HS-5 (cell line): ENCODE results near the gene ANO6.
A peak's percentile ranks its signal among the peaks of the same experiment; 100 is the strongest.
"Not testable (repeated sequence)": the region's sequence is repeated elsewhere in the genome, so short reads cannot be mapped to it uniquely, and the experiment has no call there.

Source experiments
- DNase-seq: peaks from one replicate; pipeline ENCODE4 v3.0.0-alpha.2; 2012; ENCODE audit warnings: low read depth

The ANO6 gene

GRCh38 chr12:45348311-45348710 lies 132.4 kb downstream of the ANO6 start:
- no peak for DNase-seq

GRCh38 chr12:45348986-45349385 lies 133.1 kb downstream of the ANO6 start:
- DNase-seq = no peak

GRCh38 chr12:45349916-45350315 lies 134.0 kb downstream of the ANO6 start:
- no peak for DNase-seq

- no peak for DNase-seq
Observed at GRCh38 chr12:45350861-45351260, 135.0 kb downstream of the ANO6 start.

DNA sequence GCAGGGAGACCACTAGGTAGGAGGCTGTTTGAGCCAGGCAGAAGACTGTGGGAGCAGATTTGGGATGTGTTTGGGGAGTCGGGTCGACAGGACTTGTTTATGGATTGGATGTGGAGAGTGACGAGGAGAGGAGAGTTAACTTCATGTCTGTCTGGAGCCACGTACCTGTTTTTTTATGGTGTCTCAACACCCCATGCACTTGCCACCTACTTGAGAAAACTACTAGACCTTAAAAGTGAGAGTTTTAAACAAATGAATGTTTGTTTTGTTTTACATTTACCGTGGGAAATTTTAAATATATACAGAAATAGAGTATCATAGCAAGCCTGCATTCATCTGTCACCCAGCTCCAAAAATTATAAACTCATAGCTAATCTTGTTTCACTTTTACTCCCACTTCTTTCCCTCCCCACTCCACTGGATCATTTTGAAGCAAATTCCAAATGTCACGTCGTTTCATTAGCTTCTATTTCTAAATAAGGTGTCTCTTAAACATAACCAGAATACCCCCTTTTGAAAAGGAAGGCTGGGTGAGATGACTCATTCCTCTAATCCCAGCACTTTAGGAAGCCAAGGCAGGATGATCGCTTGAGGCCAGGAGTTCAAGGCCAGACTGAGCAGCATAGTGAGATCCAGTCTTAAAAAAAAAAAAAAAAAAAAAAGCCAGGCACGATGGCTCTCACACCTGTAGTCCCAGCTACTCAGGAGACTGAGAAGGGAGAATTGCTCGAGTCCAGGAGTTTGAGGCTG lies 136.2 kb downstream of the ANO6 start:
- DNase-seq = no peak

- DNase-seq = no peak
Observed at GRCh38 chr12:45353944-45354343, 138.0 kb downstream of the ANO6 start.

GRCh38 chr12:45354399-45354798 lies 138.5 kb downstream of the ANO6 start:
- DNase-seq = no peak

DNA sequence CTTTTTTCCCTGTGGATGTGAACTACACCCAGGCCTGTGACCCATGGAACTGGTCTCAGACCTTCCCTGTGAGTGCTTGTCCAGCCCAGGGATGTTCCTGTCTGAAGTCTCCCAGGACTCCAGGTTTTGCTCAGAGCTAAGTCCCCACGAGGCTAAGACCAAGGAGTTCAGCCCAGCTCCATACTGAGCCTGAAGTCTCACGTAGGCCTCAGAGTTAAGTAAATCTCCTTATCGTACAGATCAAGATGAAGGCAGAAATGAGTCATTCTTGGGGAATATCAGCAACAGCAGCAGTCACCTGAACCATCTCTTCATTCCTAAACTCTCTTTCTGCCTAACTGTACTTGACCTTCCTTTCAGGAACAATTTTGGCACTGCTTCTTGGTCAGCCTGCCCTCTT lies 139.8 kb downstream of the ANO6 start:
- DNase-seq = no peak

GRCh38 chr12:45356822-45357538 lies 141.1 kb downstream of the ANO6 start:
- DNase-seq = no peak

- DNase-seq = no peak
Observed at GRCh38 chr12:45357539-45358417, 141.9 kb downstream of the ANO6 start.

DNA sequence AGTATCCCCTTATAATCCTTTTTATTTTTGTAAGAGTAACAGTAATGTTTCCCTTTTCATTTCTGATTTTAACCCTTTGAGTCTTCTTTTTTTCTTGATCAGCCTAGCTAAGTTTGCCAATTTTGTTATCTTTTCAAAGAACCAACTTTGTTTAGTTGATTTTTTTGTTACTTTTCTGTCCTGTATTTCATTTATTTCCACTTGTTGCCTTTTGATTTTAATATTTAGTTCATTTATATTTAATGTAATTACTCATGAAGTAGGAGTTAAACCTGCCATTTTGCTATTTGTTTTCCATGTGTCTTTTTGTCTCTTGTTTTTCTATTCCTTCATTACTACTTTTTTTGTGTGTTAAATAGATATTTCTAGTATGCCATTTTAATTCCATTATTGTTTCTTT lies 146.4 kb downstream of the ANO6 start:
- no peak for DNase-seq

- no peak for DNase-seq
Observed at GRCh38 chr12:45363903-45364302, 148.0 kb downstream of the ANO6 start.

DNA sequence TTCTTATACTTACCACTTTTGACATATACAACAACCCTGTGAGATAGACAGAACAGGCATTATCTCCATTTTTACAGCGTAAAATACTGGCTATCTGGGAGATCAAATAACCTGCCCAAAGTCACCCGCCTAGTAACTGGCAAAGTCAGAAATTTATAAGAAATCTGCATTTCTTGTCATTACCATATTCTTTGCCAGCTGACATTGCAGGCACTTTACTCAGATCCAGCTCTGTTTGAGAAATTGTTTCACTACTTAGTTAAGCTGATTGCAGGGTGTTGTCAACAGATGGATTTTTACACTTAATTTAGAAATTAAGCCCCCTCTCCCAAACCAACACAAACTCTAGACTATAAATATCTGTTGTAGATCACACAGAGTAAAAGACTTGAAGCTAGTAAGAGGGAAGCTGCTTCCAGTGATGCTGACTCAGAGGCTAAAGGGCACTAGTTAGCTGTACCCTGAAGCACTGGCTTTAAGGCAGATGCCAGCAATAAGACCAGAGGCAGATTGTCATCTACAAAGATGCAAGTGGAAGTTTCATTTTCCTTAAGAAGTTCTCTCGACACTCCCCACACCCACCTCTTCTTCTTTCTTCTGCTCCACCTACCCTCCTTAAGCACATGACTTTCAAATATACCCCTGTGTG lies 153.1 kb downstream of the ANO6 start:
- DNase-seq = no peak

- DNase-seq = no peak
Observed at GRCh38 chr12:45377815-45378214, 161.9 kb downstream of the ANO6 start.

GRCh38 chr12:45379261-45379660 lies 163.4 kb downstream of the ANO6 start:
- peak; percentile 18 for DNase-seq

GRCh38 chr12:45381351-45381750 lies 165.5 kb downstream of the ANO6 start:
- DNase-seq = no peak

DNA sequence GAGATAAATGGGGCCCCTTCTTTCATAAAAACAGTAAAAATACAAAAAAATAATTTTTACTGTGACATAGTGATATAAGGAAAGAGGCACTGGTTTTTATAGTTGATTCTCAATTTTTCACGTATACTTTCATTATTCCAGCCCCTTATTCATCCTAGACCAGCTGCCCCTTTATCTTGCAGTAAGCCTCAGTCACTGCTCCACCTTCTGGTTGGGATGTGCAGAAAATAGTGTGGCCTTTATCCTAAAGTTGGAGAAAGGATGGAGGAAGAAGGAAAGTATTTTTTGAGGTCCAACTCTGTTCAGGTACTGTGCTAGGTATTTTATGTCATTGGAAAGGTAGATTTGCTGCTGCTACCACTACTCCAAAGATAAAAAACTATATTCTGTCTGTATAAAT lies 172.7 kb downstream of the ANO6 start:
- no peak for DNase-seq

DNA sequence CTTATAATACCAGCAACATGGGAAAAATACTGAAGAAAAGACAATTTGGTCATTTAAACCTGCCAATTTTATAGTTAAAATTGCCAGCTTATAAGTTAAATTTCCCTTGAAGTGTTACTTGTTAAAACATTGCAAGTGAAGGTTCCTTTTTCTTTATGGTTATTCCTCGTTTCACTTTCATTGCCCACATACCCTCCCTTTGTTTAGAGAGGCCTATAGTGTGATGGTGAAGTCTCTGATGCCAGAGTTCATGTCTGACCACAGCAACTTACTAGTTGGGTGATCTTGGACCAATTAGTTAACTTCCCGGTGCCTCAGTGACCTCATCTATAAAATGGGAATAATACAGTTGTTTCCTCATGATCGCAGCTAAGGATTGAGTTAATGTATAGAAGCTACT lies 173.5 kb downstream of the ANO6 start:
- no peak for DNase-seq

DNA sequence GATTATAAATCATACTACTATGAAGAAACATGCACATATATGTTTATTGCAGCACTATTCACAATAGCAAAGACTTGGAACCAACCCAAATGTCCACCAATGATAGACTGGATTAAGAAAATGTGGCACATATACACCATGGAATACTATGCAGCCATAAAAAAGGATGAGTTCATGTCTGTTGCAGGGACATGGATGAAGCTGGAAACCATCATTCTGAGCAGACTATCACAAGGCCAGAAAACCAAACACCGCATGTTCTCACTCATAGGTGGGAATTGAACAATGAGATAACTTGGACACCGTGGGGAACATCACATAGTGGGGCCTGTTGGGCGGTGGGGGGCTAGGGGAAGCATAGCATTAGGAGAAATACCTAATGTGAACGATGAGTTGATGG lies 181.6 kb downstream of the ANO6 start:
- DNase-seq = not testable (repeated sequence)

DNA sequence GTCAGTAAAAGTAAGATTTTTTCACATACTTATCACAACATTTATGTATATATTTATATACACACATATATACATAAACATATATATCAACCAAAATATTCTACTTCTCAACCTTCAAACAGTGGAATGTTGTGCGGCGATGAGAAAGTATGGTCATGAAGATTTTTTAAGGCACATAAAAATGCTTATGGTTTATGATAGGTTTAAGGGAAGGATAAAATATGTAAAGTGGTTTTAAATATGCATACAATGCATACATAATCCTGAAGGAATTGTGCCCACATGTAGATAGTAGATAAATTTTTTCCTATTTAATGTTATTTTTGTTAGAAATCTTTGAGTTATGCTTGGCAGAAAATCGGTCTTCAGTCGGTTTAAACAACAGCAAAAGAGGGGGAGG lies 182.7 kb downstream of the ANO6 start:
- no peak for DNase-seq

- no peak for DNase-seq
Observed at GRCh38 chr12:45400991-45401390, 185.1 kb downstream of the ANO6 start.

- no peak for DNase-seq
Observed at GRCh38 chr12:45402288-45402687, 186.4 kb downstream of the ANO6 start.
